Osteoblast (primary cell): ENCODE measurements around the gene REPS1. TPM values are rescaled to one million over a fixed set of nuclear protein-coding genes. Genes with fewer than 3 reads are reported as not detected.

Experiments used
- DNase-seq: peaks from one replicate; pipeline ENCODE4 v3.0.0; 2011; ENCODE audit warnings: low spot score, mixed read lengths; ENCODE audit not compliant: insufficient read length; ENCODE audit errors: missing footprints
- H2AFZ ChIP-seq: 2 replicates; pipeline ENCODE4 v1.6.0; 2011; ENCODE audit warnings: mild to moderate bottlenecking, low read length
- H3K27ac ChIP-seq: 2 replicates; pipeline ENCODE4 v1.5.1; 2011; ENCODE audit warnings: mild to moderate bottlenecking, low read depth, low read length, moderate library complexity
- H3K27me3 ChIP-seq: 2 replicates; pipeline ENCODE4 v1.6.0; 2012; ENCODE audit warnings: mild to moderate bottlenecking, control low read depth, inconsistent platforms, low read length, moderate library complexity; ENCODE audit not compliant: insufficient read depth
- H3K36me3 ChIP-seq: 2 replicates; pipeline ENCODE4 v1.5.1; 2011; ENCODE audit warnings: mild to moderate bottlenecking, low read length, control low read depth, moderate library complexity; ENCODE audit not compliant: insufficient read depth
- H3K4me1 ChIP-seq: 2 replicates; pipeline ENCODE4 v1.5.1; 2011; ENCODE audit warnings: mild to moderate bottlenecking, low read length, control low read depth, moderate library complexity; ENCODE audit not compliant: insufficient read depth
- H3K4me2 ChIP-seq: 2 replicates; pipeline ENCODE4 v1.6.0; 2011; ENCODE audit warnings: mild to moderate bottlenecking, low read length; ENCODE audit not compliant: insufficient read depth
- H3K4me3 ChIP-seq: fragments of 200-600 bp; sonication (generic); 3 replicates; pipeline ENCODE4 v1.5.1; 2012; ENCODE audit warnings: mild to moderate bottlenecking, low read length, inconsistent platforms; ENCODE audit not compliant: insufficient read depth
- H3K79me2 ChIP-seq: 2 replicates; pipeline ENCODE4 v1.6.0; 2012; ENCODE audit warnings: mild to moderate bottlenecking, low read length, control low read depth, inconsistent platforms; ENCODE audit not compliant: insufficient read depth
- H3K9me3 ChIP-seq: 2 replicates; pipeline ENCODE4 v1.5.1; 2011; ENCODE audit warnings: low read depth, low read length, control low read depth
- H4K20me1 ChIP-seq: 2 replicates; pipeline ENCODE4 v1.6.0; 2012; ENCODE audit warnings: mild to moderate bottlenecking, low read length, control low read depth; ENCODE audit not compliant: insufficient read depth
- CTCF ChIP-seq: IDR thresholded peaks from 2 replicates; pipeline ENCODE4 v1.5.1; 2011; ENCODE audit warnings: mild to moderate bottlenecking, low read depth, low read length, moderate library complexity; ENCODE audit errors: extremely low read depth
- total RNA-seq: library from RNA; depleted of rRNA; stranded (reverse); fragments of >200 nt; gene quantifications from 2 replicates; pipeline ENCODE4 v1.2.3, GENCODE V29; 2012

REPS1 gene
- total RNA-seq, 1 donor = 43.1 TPM

GRCh38 chr6:138977242-138977641 lies 10.8 kb downstream of the REPS1 start:
- Histone ChIP-seq H3K9me3 (no peaks in the 10 kb centered on the region), H4K20me1 (no peaks in the 10 kb centered on the region), H3K27ac (no peak overlapping the region), H2AFZ (no peak overlapping the region), H3K27me3 (no peaks in the 10 kb centered on the region), H3K4me1 (peaks cover 29% of the 10 kb centered on the region), H3K36me3 (no peaks in the 10 kb centered on the region), H3K79me2 (peaks cover 89% of the 10 kb centered on the region), H3K4me2 (no peak overlapping the region), H3K4me3 (no peak overlapping the region)
- TF ChIP-seq CTCF = no peak
- DNase-seq = no peak

- no peak for DNase-seq
Observed at GRCh38 chr6:138975815-138976214, 12.2 kb downstream of the REPS1 start.

GRCh38 chr6:138973466-138974153 lies 14.4 kb downstream of the REPS1 start:
- Histone ChIP-seq H3K27ac (peak overlapping the region; percentile 91), H3K36me3 (no peaks in the 10 kb centered on the region), H3K79me2 (peaks cover 72% of the 10 kb centered on the region), H3K27me3 (no peaks in the 10 kb centered on the region), H3K4me2 (peak overlapping the region; percentile 76), H3K9me3 (no peaks in the 10 kb centered on the region), H4K20me1 (no peaks in the 10 kb centered on the region), H3K4me1 (peaks cover 47% of the 10 kb centered on the region), H2AFZ (no peak overlapping the region), H3K4me3 (peak overlapping the region; percentile 14)
- TF ChIP-seq CTCF = no peak
- DNase-seq = peak; percentile 54

More at GRCh38 chr6:138975815-138976214, 12.2 kb downstream of the REPS1 start:
- no peaks in the 10 kb centered on the region for H3K27me3 ChIP-seq
- H3K79me2 ChIP-seq = peaks cover 76% of the 10 kb centered on the region
- H3K27ac ChIP-seq = no peak overlapping the region
- no peak overlapping the region for H3K4me3 ChIP-seq
- H3K4me1 ChIP-seq = peaks cover 43% of the 10 kb centered on the region
- no peaks in the 10 kb centered on the region for H3K36me3 ChIP-seq
- no peak overlapping the region for H3K4me2 ChIP-seq
- no peak overlapping the region for H2AFZ ChIP-seq
- H4K20me1 ChIP-seq = no peaks in the 10 kb centered on the region
- no peak for TF ChIP-seq CTCF
- H3K9me3 ChIP-seq = no peaks in the 10 kb centered on the region

GRCh38 chr6:138972226-138972665 lies 15.8 kb downstream of the REPS1 start:
- Histone ChIP-seq H3K4me1 (peaks cover 47% of the 10 kb centered on the region), H2AFZ (no peak overlapping the region), H3K79me2 (peaks cover 73% of the 10 kb centered on the region), H3K27ac (peak overlapping the region; percentile 91), H3K4me3 (peak overlapping the region; percentile 18), H3K36me3 (no peaks in the 10 kb centered on the region), H4K20me1 (no peaks in the 10 kb centered on the region), H3K9me3 (no peaks in the 10 kb centered on the region), H3K27me3 (no peaks in the 10 kb centered on the region), H3K4me2 (peak overlapping the region; percentile 76)
- no peak for DNase-seq
- TF ChIP-seq CTCF = no peak
